Measurements from ENCODE around the gene ZNF853. TPM values are rescaled to one million over a fixed set of nuclear protein-coding genes. Genes with fewer than 3 reads are reported as not detected.
"Not testable (repeated sequence)": the region's sequence is repeated elsewhere in the genome, so short reads cannot be mapped to it uniquely, and the experiment has no call there.

ZNF853 gene
- 10 to 100 TPM in 1 of 2 donors, 1 to 10 TPM in 1; 8.1 to 11.9 TPM for total RNA-seq
- long read RNA-seq, donor 1, transcript ZNF853-201 (3 exons, 3,857 nt), result major isoform, 9 of 17 reads
- long read RNA-seq, donor 1, partial matches to known transcripts, result 3 of 17 reads
- long read RNA-seq, donor 1, other reads (novel, unspliced or antisense), result 5 of 17 reads
- long read RNA-seq, donor 2, partial matches to known transcripts, result 0 of 1 reads
- long read RNA-seq, donor 2, other reads (novel, unspliced or antisense), result 1 of 1 reads

DNA sequence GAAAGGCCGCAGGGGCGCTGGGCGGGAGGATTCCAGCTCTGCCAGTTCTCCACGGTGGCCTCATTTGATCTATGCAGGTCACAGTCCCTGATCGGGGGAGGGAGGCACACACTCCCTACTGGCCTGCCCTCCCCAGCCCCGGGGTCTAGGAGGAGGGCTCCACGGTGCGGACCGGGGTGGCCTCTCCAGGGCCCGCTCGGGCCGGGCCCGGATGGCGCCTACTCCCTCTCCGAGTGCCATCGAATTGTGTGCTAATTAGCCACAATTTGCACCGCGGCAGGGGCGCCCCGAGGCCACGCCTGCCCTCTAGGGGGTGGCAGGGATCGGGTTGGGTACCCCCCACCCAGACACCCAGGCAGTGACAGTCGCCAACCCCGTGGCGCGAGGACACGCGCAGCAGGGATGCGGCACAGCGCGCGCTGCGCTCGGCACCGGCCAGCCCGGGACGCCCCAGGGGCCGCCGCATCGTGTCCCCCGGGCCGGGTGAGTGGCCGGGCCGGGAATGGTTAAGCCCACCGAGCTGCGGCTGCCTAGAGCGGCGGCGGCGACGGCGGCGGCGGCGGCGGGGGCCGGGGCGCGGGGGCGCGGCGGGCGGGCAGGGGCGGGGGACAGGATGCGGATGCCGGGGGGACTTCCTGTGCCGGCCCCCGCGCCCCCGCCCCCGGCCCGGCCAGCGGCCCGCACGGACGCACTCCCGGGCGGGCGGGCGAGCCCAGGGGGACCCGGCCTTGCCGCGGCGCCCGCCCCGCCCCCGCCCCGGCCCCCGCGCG is at the start of gene ZNF853:
ZNF853 (plus strand) TSS at position 658 of the 770 bp plus-strand sequence. CDS start 565 bp downstream, outside the sequence.
- intact Hi-C loops (cut with DNase I), result no loop called here
- no peak for DNase-seq (ENCODE audit: low spot score)

DNA sequence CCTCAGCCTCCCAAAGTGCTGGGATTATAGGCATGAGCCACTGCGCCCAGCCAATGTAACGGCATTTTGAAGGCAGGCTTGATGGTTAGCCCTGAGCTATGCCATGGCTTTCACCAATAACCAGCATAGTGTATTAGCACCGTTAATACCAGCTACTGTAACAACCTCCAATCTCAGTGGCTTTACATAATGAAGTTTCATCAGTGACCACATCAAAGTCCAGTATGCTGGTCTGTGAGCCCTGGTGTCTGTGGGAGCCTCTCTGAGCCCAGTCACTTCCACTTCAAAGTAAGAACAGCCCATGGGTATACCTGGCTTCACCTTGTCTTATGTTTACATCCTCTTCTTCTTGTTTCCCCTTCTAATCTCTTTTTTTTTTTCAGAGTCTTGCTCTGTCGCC is 49.8 kb upstream of the ZNF853 start:
- no peak for DNase-seq (ENCODE audit: low spot score)
- intact Hi-C loops (cut with DNase I), result no loop called here

DNA sequence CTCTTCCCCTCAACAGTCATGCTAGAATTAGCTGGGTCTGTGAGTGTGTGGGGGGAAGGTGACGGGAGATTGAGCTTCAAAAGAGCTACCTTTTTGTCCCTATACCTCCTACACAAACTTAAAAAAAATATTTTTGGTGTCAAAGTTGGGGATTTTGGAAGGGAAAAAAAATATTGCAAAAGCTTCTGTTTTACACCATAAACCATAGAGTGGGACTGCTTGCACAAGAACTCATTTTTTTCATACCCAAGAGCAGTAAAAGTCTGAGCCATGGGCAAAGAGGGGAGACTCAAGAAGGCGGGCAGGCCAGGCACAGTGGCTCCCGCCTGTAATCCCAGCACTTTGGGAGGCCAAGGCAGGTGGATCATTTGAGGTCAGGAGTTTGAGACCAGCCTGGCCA is 47.5 kb upstream of the ZNF853 start:
- intact Hi-C loops (cut with DNase I), result no loop called here
- DNase-seq (ENCODE audit: low spot score), result no peak

GRCh38 chr7:6571160-6571779 is 44.1 kb upstream of the ZNF853 start:
- no peak for DNase-seq (ENCODE audit: low spot score)
- intact Hi-C loops (cut with DNase I), result no loop called here

DNA sequence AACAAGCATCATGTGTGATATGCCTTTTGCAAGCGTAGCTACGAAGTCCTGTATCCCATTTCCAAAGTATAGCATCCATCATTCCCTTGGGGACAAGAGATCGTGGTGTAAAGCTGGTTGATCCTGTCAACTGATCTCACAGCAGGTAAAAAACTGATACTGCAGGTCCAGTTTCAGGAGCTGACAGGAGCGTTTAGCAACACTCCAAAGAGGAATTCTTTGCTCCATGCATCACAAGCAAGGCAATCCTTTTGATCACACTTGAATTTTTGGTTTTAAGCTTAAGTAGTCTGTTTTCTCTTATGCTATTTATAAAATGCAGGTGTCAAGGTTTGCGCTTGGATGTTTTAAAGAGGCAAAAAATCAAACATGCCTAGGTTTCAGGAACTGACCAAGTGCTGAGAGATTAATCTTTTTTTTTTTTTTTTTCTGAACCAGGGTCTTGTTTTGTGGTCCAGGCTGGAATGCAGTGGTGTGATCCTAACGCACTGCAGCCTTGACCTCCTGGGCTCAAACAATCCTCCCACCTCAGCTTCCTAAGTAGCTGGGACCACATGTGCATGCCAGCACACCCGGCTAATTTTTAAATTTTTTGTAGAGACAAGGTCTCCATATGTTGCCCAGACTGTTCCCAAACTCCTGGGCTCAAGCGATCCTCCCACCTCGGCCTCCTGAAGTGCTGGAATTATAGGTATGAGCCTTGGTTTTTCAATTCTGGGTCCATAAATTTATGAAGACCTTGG is 40.0 kb upstream of the ZNF853 start:
- no peak for DNase-seq (ENCODE audit: low spot score)
- intact Hi-C loops (cut with DNase I), result no loop called here

DNA sequence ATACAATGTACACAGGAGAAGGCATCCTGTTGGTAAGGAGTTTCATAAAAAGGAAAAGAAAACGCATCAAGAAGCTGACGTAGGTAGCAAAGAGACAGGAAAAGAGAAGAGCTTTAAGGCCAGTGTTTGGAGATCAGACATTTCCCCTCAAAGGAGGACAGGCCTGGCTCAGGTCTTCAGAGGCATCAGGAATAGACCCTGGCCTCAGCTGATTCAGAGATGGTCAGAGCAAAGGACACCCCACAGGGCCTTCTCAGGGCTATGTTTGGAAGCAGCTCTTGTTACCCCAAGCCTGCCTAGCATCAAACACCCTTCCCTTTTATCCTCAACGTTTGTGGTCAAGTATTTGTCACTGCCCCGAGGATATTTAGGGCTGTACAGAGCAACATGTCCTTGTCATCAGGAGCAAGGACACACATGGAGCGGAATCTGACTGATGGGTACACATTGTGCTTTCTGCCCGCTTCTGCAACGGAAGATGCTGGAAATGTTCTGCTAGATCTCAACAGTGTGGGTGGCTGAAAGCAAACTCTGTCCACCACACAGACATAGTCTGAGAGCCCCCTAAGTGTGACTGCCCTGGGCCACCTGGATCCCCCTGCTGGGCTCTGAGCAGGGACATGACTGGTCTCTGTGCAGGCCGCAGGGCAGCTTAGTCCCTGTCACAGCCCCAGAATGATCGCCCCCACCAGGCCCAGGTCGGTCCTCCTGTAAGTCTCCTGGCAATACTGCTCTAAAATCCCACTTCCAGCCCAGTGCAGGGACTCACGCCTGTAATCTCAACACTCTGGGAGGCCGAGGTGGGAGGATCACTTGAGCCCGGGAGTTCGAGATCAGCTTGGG is 39.2 kb upstream of the ZNF853 start:
- intact Hi-C loops (cut with DNase I), result no loop called here
- no peak for DNase-seq (ENCODE audit: low spot score)

GRCh38 chr7:6576867-6577368 is 38.5 kb upstream of the ZNF853 start:
- intact Hi-C loops (cut with DNase I); DNase-seq (ENCODE audit: low spot score): not testable (repeated sequence)

- peak; percentile 98 for DNase-seq (ENCODE audit: low spot score)
- intact Hi-C loops (cut with DNase I), result no loop called here
Measured at GRCh38 chr7:6577369-6578113, 37.9 kb upstream of the ZNF853 start, which contains the start of gene ZDHHC4. TSS of gene ZDHHC4 (plus strand) at chr7:6577454. CDS start at chr7:6580562, 3,108 bp downstream.

- DNase-seq (ENCODE audit: low spot score), result no peak
- intact Hi-C loops (cut with DNase I), result no loop called here
Measured at GRCh38 chr7:6578114-6579084, 37.0 kb upstream of the ZNF853 start.

GRCh38 chr7:6579446-6579845 is 36.0 kb upstream of the ZNF853 start:
- intact Hi-C loops (cut with DNase I), result no loop called here
- DNase-seq (ENCODE audit: low spot score), result no peak

- intact Hi-C loops (cut with DNase I), result loop anchor here in 1 of 2 donors (5.0 kb wide), 1 partner anchor 606 kb away; no protein-coding TSS in a partner anchor
- DNase-seq (ENCODE audit: low spot score), result not testable (repeated sequence)
Measured at GRCh38 chr7:6585746-6586432, 29.5 kb upstream of the ZNF853 start.

- intact Hi-C loops (cut with DNase I), result loop anchor here in 1 of 2 donors (5.0 kb wide), 1 partner anchor 604 kb away; no protein-coding TSS in a partner anchor
- DNase-seq (ENCODE audit: low spot score), result no peak
Measured at GRCh38 chr7:6588566-6588965, 26.8 kb upstream of the ZNF853 start.

GRCh38 chr7:6589151-6589828 is 26.1 kb upstream of the ZNF853 start:
- intact Hi-C loops (cut with DNase I), result loop anchor here in 1 of 2 donors (5.0 kb wide), 1 partner anchor 603 kb away; no protein-coding TSS in a partner anchor
- DNase-seq (ENCODE audit: low spot score), result no peak

GRCh38 chr7:6589829-6590644 is 25.4 kb upstream of the ZNF853 start, which contains the start of gene INTS15:
TSS of gene INTS15 (plus strand) at chr7:6590021. CDS start at chr7:6590284, 263 bp downstream.
- intact Hi-C loops (cut with DNase I), result loop anchor here (5.0 kb wide), 2 partner anchors 593 to 602 kb away; no protein-coding TSS in a partner anchor
- DNase-seq (ENCODE audit: low spot score), result peak; percentile 91

Data from posterior vena cava (tissue), 2 donors.